GM12872 (cell line): Measurements from ENCODE around the gene COBLL1.

Source experiments
- CTCF ChIP-seq: IDR thresholded peaks from 3 replicates; pipeline ENCODE4 v1.5.1; 2011; ENCODE audit warnings: low read depth, mild to moderate bottlenecking, low read length, moderate library complexity; ENCODE audit not compliant: insufficient read depth

COBLL1 gene

GRCh38 chr2:164756773-164757172 lies 84.8 kb downstream of the COBLL1 start:
- TF ChIP-seq CTCF = no peak

- no peak for TF ChIP-seq CTCF
Measured at GRCh38 chr2:164755952-164756351, 85.7 kb downstream of the COBLL1 start.

GRCh38 chr2:164754157-164755093 lies 87.2 kb downstream of the COBLL1 start:
- no peak for TF ChIP-seq CTCF

GRCh38 chr2:164752956-164753355 lies 88.7 kb downstream of the COBLL1 start:
- no peak for TF ChIP-seq CTCF

- no peak for TF ChIP-seq CTCF
Measured at GRCh38 chr2:164747783-164748433, 93.7 kb downstream of the COBLL1 start.

- TF ChIP-seq CTCF = no peak
Measured at GRCh38 chr2:164747140-164747539, 94.5 kb downstream of the COBLL1 start.

GRCh38 chr2:164746713-164747112 lies 94.9 kb downstream of the COBLL1 start:
- no peak for TF ChIP-seq CTCF
